Measurements from ENCODE around the gene PPP6R2.

Gene PPP6R2

DNA sequence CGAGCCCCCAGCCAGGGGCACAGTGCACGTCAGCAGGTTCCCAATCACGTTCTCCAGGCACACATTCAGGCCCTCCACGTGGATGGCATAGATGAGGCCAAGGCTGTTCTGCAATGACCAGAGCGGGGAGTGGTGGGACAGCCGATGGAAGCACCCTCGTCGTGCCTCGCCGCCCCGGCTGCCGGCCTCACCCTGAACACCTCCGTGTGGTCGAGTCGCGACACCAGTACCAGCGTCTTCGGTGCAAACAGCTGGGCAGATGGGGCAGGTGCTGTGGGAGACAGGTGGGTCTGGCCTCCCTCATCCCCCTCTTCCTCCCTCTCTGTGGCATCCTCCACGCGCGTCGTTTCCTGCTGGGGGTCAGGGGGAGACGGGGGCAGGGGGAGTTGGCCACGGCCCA lies 124.2 kb downstream of the PPP6R2 start:
- DNase-seq (ENCODE audit: low read depth) = no peak

DNA sequence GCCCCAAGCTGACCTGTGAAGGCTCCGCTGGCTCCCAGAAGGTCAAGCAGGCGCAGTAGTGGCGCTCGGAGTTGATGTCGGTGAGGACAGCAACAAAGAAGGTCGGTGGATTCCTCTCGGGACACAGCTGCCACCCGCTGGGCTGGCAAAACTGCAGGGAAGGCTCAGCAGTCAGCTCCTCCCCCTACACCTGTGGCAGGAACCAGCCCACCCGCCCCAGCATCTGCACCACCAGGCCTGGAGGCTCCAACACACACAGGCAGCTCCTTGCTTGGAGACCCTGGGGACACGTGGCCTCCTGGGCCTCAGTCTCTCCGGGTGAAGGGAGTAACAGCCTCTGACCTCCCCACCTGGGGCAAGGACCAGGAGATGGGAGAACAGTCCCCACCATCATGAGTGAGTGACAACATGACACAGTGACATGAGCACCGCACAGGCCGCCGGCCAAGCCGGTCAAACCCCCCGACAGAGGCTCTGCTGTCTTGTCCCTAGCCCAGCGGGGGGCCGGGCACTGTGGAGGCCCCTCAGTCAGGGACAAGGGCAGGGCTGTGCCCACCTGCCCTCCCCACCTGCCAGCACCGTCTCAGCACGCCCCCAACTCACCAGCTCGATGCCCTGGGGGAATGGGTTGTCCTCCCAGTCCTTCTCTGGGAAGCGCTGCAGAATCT lies 124.8 kb downstream of the PPP6R2 start:
- no peak for DNase-seq (ENCODE audit: low read depth)

DNA sequence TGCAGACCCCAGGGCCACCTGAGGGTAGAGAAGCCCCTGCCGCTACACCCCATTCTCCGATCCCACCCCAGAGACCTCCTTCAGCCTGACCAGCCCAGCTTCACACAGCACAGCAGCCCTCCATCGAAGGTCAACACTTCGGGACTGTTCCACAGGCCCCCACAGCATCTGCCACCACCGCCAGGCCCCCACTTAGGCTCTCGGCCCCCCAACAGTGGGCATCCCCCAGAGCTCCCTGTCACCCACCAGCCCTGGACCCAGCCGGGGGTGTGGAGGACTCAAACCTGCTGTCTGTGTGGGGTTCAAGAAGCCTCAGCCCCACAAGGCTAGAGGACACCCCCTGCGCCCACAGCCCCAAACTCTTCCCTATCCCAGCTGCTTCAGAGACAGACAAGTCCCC lies 125.5 kb downstream of the PPP6R2 start:
- DNase-seq (ENCODE audit: low read depth) = no peak

- DNase-seq (ENCODE audit: low read depth) = no peak
Observed at GRCh38 chr22:50469377-50470305, 126.5 kb downstream of the PPP6R2 start.

GRCh38 chr22:50470491-50470890 lies 127.4 kb downstream of the PPP6R2 start:
- no peak for DNase-seq (ENCODE audit: low read depth)

GRCh38 chr22:50471197-50471847 lies 128.2 kb downstream of the PPP6R2 start:
- no peak for DNase-seq (ENCODE audit: low read depth)

DNA sequence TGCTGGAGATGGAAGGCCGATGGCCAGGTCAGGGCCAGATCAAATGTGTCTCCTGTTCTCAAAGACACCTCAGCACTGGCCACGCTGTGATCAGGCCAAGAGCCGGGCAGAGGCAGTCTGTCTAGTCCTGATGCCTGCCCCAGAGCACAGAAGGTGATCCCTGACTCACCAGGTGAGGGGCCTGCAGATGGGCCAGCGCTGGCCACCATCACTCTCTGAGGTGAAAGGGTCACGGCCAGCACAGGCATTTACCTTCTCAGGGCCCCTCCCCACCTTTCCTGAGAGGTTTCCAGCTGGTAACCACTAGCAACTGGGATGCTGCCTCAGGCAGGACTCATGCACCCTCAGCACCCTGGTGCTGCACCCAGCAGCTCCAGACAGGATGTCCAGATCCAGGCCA lies 128.8 kb downstream of the PPP6R2 start:
- no peak for DNase-seq (ENCODE audit: low read depth)

DNA sequence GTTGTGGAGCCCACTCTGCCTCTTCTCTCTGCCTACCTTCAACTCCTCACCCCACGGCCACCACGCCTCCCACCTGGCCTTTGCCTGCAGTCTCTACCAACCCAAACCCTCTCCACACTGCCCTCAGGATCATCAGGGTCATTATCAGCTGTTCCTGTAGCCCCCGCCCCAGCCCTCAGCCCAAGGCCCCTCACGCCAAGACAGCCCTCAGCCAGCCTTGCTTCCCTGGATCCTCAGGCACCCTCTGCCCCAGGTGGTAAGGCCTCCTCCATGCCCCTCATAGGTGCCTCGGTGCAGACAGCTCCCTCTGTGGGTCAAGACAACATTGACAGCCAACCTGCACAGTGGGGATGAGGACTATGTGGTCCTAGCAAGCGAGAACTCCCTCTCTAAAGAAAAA lies 130.0 kb downstream of the PPP6R2 start:
- DNase-seq (ENCODE audit: low read depth) = no peak

- DNase-seq (ENCODE audit: low read depth) = peak; percentile 26
Observed at GRCh38 chr22:50473855-50474671, 130.9 kb downstream of the PPP6R2 start.

- DNase-seq (ENCODE audit: low read depth) = peak; percentile 71
Observed at GRCh38 chr22:50474710-50475651, 131.9 kb downstream of the PPP6R2 start, which contains the start of gene SBF1. TSS of gene SBF1 (minus strand) at chr22:50475035. CDS start at chr22:50474840, 195 bp downstream.

DNA sequence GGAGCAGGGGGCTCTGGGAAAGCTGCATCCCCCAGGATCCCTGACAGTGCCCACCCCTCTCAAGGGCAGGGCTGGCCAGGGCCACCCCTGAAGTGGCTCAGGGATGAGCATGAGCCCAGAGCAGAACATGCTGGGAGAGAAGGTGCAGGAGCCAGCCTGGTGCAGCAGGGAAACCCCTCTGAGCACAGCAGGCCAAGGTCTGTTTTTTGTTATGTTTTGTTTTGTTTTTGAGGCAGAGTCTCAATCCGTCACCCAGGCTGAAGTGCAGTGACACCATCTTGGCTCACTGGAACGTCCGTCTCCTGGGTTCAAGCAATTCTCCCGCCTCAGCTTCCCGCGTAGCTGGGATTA lies 132.5 kb downstream of the PPP6R2 start:
- DNase-seq (ENCODE audit: low read depth) = no peak

DNA sequence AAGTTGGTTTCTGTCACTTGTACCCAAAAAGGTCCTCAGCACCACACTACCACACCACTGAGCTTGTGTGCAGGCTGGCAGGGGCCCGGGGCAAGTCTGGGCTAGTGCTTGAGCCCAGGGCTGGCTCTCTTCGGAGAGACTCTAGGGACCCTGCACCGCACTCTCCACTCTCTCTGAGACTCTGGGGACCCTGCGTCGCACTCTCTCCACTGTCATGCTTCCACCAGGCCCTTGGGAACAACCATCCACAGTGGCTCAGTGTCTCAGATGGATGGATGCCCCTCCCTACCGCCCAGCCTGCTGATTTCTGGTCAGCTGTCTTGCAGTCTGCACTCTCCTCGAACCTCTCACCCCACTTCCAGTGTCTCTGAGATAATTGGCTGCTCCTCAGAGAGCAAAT lies 133.7 kb downstream of the PPP6R2 start:
- no peak for DNase-seq (ENCODE audit: low read depth)

DNA sequence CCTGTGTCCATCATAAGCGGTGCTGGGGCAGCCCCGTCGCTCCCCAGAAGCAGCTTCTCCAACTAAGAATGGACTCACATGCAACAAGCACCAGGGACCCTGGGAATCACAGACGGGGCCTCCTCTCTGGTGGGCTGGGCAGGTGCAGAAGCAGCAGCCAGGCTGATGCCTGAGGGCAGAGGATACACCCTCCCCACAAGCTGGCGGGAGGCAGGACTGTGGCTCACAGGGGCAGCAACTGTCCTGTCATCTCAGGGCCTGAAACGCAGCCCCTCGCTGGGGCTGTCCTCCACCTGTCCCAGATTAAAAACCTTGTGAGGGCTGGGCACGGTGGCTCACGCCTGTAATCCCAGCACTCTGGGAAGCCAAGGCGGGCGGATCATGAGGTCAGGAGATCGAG lies 134.8 kb downstream of the PPP6R2 start:
- no peak for DNase-seq (ENCODE audit: low read depth)

DNA sequence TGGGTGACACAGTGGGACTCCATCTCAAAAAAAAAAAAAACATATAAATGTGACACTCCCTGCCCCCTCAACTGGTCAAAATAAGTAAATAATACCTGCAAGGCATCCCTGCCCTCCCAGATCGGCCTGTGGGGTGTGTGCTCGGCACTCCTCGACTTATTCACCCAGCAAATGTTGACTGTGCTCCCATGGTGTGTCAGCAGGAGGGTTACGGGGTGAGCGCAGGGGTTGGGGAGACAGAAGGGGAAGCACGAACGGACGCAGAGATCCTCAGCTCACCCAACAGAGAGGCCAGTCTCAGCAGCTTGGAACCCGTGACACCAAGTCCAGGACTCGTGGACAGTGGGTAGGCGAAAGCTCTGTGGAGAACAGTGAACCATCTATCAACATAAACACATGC lies 136.6 kb downstream of the PPP6R2 start:
- DNase-seq (ENCODE audit: low read depth) = no peak

GRCh38 chr22:50481045-50481439 lies 137.9 kb downstream of the PPP6R2 start:
- DNase-seq (ENCODE audit: low read depth) = no peak

- DNase-seq (ENCODE audit: low read depth) = no peak
Observed at GRCh38 chr22:50481440-50482106, 138.4 kb downstream of the PPP6R2 start, which contains the start of gene ADM2. TSS of gene ADM2 (plus strand) at chr22:50481543. CDS start at chr22:50481848, 305 bp downstream.

- DNase-seq (ENCODE audit: low read depth) = no peak
Observed at GRCh38 chr22:50482107-50483074, 139.3 kb downstream of the PPP6R2 start.

DNA sequence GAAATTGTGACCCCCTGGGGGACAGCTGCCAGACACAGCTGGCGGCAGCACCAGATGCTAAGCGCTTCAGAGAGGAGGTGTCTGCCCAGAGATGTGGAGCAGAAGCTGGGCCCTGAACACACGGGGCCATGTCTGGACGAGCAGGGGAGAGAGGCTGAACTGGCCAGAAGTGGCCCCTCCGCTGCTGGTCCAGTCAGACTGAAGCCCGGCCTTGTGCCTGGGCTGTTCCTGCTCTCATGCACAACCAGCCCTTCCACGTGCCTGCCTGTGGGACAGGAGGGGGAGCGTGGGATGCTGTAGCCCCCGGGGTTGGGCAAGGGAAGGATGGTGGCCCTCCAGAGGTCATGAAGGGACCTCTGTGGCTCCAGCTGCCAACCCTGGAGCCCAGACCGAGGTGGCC lies 140.0 kb downstream of the PPP6R2 start:
- DNase-seq (ENCODE audit: low read depth) = no peak

DNA sequence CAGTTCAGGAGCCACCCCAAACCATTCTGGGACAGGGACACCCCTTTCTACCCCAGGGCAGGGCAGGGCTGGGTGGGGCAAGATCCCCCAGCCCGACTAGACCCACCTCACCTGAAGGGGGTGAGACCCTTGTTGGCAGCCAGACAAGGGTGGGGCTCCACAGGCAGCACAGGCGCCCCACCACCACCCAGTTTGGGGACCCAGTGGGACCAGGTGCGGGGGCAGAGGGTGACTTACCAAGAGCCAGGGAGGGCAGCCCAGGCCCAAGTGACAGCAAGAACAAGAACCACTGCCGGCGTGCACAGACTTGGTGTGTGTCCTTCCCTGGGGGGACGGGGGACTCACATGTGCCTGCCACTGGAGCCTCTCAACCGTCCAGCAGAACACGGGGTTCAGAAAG lies 140.4 kb downstream of the PPP6R2 start:
- no peak for DNase-seq (ENCODE audit: low read depth)

Measured in GM04504 (cell line).